Measurements from ENCODE around the gene GJD3.

GRCh38 chr17:40345161-40345993 is 19.2 kb downstream of the GJD3 start:
- TF ChIP-seq CTCF (conservative IDR thresholded peaks at IDR 0.05; ENCODE audit: low read length) = no peak
- no peak for TF ChIP-seq EZH2phosphoT487 (IDR thresholded peaks at IDR 0.05; ENCODE audit: borderline replicate concordance, low read depth, low read length)

Data from OCI-LY7 (cell line).